HG02884 (cell line): ENCODE data around the gene ZNF415.
"Not testable (repeated sequence)": the region's sequence is repeated elsewhere in the genome, so short reads cannot be mapped to it uniquely, and the experiment has no call there.

Experiments used
- ATAC-seq: cut with Tn5 transposase; IDR thresholded peaks from one replicate; pipeline ENCODE4 v1.9.1; 2021; ENCODE audit warnings: mild to moderate bottlenecking, moderate library complexity; ENCODE audit not compliant: unreplicated experiment

The ZNF415 gene

DNA sequence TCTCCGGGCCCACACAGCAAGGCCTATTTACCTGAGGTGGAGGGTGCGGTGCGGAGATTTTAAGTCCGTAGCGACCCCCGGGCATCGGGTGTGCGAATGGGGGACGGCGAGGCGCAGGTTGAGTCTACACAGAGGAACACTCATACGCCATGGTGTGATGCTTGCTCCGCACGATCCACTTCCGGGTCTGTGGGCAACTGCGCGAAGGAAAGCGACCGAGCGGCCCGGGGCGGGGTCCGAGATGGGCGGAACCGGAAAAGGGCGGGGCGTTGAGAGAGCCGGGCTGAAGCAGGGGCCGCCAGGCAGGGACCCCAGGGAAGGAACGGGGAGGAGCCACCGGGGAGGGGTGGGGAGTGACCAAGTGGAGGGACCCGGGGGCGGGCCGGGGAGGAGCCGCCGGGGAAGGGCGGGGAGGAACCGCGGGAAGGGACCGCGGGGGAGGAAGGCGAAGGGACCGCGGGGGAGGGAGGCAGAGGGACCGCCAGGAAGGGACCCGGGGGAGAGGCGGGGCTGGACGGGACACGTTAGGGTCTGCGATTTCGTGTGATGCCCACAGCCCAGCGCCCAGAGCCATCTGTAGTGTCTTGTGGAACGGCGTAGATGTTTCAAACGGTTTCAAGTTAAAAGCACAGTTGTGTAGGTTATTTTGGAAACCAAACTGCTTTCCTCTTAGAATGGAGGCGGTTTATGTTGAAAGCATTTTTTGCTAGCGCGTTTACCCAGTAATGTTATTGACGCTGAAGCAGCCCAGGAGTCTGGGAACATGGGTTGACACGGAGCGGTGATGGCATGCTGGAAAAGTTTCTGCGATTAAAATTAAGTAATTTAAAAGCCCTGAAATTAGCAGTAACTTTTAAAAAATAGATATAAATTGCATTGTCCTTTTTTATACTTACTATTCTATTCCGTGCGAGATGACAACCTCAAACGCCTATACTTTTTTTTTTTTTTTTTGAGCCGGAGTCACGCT is 29.2 kb downstream of the ZNF415 start, which contains the start of gene ZNF160:
TSS of gene ZNF160 (minus strand) at position 189 of the 970 bp plus-strand sequence. CDS start 17,146 bp downstream, outside the sequence.
- ATAC-seq = peak; percentile 91

DNA sequence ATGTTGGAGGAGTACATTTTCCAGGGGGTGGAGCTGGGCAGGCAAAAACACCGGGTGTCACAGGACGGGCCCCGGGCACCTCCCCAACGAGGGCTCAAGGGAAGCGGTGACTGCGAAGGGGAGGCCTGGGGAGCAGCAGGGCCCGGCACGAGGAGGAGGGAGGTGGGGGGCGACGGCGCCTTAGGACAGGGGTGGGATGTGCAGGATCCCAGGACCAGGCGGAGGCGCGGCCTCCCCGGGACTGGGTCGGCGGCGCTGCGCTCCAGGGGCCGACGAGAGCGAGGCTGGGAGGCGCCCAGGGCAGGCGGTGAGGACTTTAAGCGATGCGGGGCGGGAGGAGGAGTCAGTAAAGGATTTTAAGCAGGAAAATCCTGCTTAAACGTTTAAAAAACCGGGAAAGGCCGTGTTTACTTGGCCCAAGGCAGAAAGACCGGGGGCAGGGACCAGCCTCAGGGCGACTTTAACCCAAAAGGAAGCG is 29.9 kb downstream of the ZNF415 start:
- ATAC-seq = peak; percentile 11

- ATAC-seq = no peak
Measured at GRCh38 chr19:53102206-53102755, 30.4 kb downstream of the ZNF415 start.

DNA sequence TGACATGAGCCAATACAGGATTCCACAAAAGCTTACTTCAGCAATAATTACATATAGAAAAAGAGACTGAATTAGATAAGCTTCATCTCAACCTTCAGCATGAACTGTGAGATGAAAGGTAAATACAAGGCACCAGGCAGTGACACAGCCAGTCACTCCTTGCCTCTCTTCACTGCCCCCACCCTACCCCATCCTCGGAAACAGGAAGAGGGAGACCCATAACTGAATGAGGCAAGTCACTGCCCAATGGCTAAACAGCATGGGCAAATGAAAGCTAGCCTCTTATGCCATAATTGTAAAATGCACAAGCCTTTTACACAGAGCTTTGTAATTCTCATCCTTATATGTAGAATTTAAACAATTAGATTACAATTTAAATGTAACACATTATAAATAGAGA is 31.2 kb downstream of the ZNF415 start:
- no peak for ATAC-seq

- not testable (repeated sequence) for ATAC-seq
Measured at GRCh38 chr19:53098570-53098969, 34.1 kb downstream of the ZNF415 start.

GRCh38 chr19:53096982-53097690 is 35.6 kb downstream of the ZNF415 start:
- ATAC-seq = not testable (repeated sequence)

GRCh38 chr19:53096579-53096978 is 36.1 kb downstream of the ZNF415 start:
- not testable (repeated sequence) for ATAC-seq

DNA sequence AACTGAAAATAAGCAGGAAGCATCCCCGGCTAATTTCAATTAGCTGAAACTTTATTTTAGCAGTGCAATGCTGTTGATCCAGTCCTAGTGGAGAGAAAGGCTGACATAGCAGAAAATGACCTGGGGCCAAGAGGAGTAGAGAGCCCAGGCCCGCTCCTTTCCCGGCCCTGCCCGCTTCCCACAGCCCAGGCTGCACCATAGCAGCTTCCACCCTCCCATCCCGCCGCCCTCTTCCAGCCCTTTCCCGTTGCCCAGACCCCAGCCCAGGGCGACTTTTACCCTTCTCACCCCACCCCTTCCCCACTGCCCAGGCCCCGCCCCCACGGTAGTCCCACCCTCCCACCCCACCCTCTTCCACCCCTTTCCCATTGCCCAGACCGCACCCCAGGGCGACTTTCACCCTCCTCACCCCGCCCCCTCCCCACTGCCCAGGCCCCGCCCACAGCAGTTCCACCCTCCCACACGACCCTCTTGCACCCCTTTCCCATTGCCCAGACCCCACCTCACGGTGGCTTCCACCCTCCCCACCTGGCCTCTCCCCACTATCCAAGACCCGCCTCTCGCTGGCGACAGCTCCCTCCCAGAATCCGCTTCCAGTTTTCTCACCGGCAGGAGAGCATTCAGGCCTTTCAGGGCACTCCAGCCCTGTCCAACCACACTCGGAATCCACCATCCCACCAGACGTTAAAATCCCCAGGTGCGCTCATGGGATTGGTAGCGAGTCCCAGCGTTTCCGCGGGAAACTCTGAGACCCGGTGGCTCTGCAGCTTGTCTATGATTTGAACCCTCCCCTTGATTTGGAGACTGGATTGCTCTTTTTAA is 37.7 kb downstream of the ZNF415 start:
- ATAC-seq = no peak

- no peak for ATAC-seq
Measured at GRCh38 chr19:53092723-53093122, 40.0 kb downstream of the ZNF415 start.

DNA sequence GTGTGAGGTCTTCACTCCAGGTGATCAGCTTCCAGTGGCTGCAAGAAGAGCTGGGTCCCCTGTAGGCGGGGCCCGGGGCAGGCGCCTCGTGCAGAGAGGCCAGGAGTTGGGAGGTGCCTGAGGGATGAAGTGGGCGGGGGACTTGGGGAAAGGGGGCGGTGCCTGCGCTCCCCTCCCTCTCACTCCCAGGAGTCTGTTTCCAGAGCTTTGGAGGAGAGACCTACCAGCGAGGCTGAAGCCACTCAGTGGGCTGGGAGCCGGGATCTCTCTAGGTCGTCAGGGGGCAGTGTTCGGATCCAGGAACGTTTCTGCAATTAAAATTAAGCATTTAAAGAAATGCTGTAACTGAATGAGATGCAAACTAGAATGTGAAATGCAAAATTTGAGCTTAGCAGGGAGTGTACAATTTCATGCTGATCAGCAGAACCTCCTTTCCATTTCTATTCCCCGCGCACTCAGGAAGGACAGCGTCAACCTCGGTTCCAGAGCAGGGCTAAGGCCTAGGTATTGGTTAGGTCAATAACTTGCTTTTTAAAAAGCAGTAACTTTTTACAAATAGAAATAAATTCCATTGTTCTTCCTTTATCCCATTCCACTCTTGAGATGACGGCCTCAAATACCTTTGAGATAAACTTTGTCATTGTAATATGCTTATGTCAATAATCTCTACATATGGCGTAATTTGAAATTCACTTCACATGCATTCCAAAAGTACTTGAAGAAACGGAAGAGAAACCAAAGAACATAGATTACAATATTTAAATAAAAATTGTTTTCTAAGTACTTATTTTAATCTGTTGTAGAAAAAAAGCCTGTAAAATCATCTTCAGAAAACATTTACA is 41.1 kb downstream of the ZNF415 start:
- no peak for ATAC-seq

GRCh38 chr19:53088091-53088490 is 44.6 kb downstream of the ZNF415 start:
- no peak for ATAC-seq

- ATAC-seq = no peak
Measured at GRCh38 chr19:53086949-53087348, 45.8 kb downstream of the ZNF415 start.

DNA sequence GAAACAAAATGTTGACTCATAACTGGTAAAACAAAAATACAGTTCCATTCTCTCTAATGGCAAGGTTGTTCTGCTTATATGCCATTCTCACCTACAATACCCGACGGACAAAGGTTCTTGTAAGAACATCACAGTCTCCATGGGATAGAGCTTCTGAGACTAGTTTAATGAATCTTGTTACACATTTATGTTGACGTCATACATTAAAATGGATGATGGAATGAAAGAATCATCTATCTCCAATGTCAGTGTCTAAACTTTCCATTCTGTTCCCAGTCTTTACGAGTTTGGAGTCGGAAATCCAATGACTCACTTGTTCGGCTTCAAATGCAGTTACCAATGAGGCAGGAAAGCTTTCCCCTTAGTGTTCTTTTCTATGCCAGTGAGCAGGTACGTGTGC is 47.2 kb downstream of the ZNF415 start:
- no peak for ATAC-seq

DNA sequence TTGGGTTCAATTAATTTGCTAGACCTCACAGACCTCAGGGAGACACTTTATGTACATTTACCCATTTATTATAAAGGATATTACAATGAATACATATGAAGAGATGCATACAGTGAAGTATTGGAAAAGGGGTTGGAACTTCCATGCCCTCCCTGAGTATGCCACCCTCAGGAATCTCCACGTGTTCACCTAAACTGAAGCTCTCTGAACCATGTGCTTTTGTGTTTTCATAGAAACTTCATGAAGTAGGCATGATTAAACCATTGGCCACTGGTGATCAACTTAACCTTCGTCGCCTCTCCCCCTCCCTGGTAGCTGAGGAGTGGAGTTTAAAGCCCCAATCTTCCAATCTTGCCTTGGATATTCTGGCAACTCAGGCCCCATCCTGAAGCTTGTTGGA is 49.8 kb downstream of the ZNF415 start:
- no peak for ATAC-seq

GRCh38 chr19:53079313-53079924 is 53.3 kb downstream of the ZNF415 start:
- ATAC-seq = no peak

DNA sequence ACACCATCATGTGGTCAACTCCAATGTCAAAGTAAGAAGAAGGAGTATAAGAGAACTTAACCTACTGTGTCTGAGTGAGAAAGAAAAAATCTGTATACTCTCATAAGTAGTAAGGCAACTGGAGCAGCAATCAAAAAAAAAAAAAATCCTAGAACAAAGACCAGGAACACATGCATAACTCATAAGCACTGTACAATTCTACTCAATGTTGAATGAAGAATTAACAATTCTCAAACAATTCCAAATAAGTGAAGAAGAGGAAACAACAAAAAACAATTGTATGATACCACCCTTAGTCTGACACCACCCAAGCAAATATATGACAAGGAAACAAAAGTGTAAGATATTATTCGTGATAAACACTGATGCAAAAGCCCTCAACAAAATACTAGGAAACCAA is 54.0 kb downstream of the ZNF415 start:
- no peak for ATAC-seq

- no peak for ATAC-seq
Measured at GRCh38 chr19:53076984-53077383, 55.7 kb downstream of the ZNF415 start.

- no peak for ATAC-seq
Measured at GRCh38 chr19:53068834-53069233, 63.9 kb downstream of the ZNF415 start.

DNA sequence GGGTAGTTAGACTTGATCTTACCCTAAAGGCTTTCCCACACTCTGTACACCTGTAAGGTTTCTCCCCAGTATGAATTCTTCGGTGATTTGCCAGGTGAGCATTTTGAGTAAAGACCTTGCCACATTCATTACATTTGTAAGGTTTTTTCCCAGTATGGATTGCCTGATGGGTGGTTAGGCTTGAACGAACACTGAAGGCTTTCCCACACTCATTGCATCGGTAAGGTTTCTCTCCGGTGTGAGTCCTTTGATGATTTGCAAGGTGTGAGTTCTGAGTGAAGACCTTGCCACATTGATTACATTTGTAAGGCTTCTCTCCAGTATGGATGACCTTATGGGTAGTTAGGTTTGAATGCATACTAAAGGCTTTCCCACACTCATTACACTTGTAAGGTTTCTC is 64.5 kb downstream of the ZNF415 start:
- no peak for ATAC-seq
